Liver (tissue), 9 donors: ENCODE measurements around the gene S100A16. TPM values are rescaled to one million over a fixed set of nuclear protein-coding genes. Genes with fewer than 3 reads are reported as not detected.
A peak's percentile ranks its signal among the peaks of the same experiment; 100 is the strongest.

ENCODE experiments used
- DNase-seq: peaks from one replicate; pipeline ENCODE4 v3.0.0-alpha.2; 2017; ENCODE audit warnings: low spot score
- H3K27ac ChIP-seq, 2 donors: one replicate each; pipeline ENCODE4 v1.7.0; 2013; ENCODE audit warnings: inconsistent platforms in 2 of 2, low read length in 2 of 2, control low read depth in 1 of 2, low read depth in 1 of 2, mild to moderate bottlenecking in 1 of 2
- H3K27me3 ChIP-seq, 4 donors: one replicate each; pipeline versions ENCODE4 v1.6.1 to v1.7.0; 2013; ENCODE audit warnings: low read length in 3 of 4, inconsistent platforms in 1 of 4, mild to moderate bottlenecking in 1 of 4, moderate library complexity in 1 of 4; ENCODE audit not compliant: control insufficient read depth in 4 of 4, insufficient read depth in 4 of 4
- H3K36me3 ChIP-seq, 4 donors: one replicate each; pipeline versions ENCODE4 v1.6.1 to v1.7.0; 2013; ENCODE audit warnings: low read length in 3 of 4, mild to moderate bottlenecking in 3 of 4, low read depth in 1 of 4, moderate library complexity in 1 of 4; ENCODE audit not compliant: control insufficient read depth in 4 of 4, insufficient read depth in 3 of 4
- H3K4me1 ChIP-seq, 4 donors: one replicate each; pipeline versions ENCODE4 v1.6.1 to v1.7.0; 2013; ENCODE audit warnings: low read length in 3 of 4, mild to moderate bottlenecking in 3 of 4, moderate library complexity in 1 of 4; ENCODE audit not compliant: control insufficient read depth in 4 of 4, insufficient read depth in 4 of 4
- H3K4me3 ChIP-seq, 3 donors: one replicate each; pipeline versions ENCODE4 v1.6.1 to v1.7.0; 2013; ENCODE audit warnings: low read length in 3 of 3, control low read depth in 1 of 3, low read depth in 1 of 3, mild to moderate bottlenecking in 1 of 3
- H3K9ac ChIP-seq, 2 donors: one replicate each; pipeline ENCODE4 v1.7.0; 2013; ENCODE audit warnings: low read length in 2 of 2, mild to moderate bottlenecking in 2 of 2, moderate library complexity in 2 of 2, control low read depth in 1 of 2, low read depth in 1 of 2
- H3K9me3 ChIP-seq, 4 donors: one replicate each; pipeline versions ENCODE4 v1.6.1 to v1.7.0; 2013; ENCODE audit warnings: low read length in 3 of 4; ENCODE audit not compliant: control insufficient read depth in 4 of 4
- ATF3 ChIP-seq: IDR thresholded peaks from 2 replicates; pipeline ENCODE4 v1.6.1; 2016; ENCODE audit warnings: antibody characterized with exemption
- CTCF ChIP-seq: fragments of 150-350 bp; IDR thresholded peaks from 2 replicates; pipeline ENCODE4 v1.5.1; 2017; ENCODE audit warnings: improper control_type of control experiment, low read depth, low read length; ENCODE audit not compliant: missing input control
- EGR1 ChIP-seq, 2 donors: IDR thresholded peaks; 2 replicates each; pipeline ENCODE4 v1.6.1; 2016 to 2018; ENCODE audit warnings: antibody characterized with exemption in 2 of 2, low read depth in 2 of 2
- FOXA1 ChIP-seq: IDR thresholded peaks from 2 replicates; pipeline ENCODE4 v1.6.1; 2016; ENCODE audit warnings: antibody characterized with exemption
- FOXA2 ChIP-seq: IDR thresholded peaks from 2 replicates; pipeline ENCODE4 v1.6.1; 2016; ENCODE audit warnings: antibody characterized with exemption
- GABPA ChIP-seq, 2 donors: IDR thresholded peaks in 1 of 2; conservative IDR thresholded peaks in 1 of 2; 2 replicates each; pipeline ENCODE4 v1.6.1; 2016; ENCODE audit warnings: antibody characterized with exemption in 2 of 2, mild to moderate bottlenecking in 1 of 2, moderate library complexity in 1 of 2
- HNF4A ChIP-seq, 2 donors: conservative IDR thresholded peaks; 2 replicates each; pipeline ENCODE4 v1.6.1; 2016; ENCODE audit warnings: antibody characterized with exemption in 2 of 2, mild to moderate bottlenecking in 2 of 2
- HNF4G ChIP-seq: IDR thresholded peaks from 2 replicates; pipeline ENCODE4 v1.6.1; 2016; ENCODE audit warnings: antibody characterized with exemption
- JUND ChIP-seq, 2 donors: IDR thresholded peaks; 2 replicates each; pipeline ENCODE4 v1.6.1; 2016; ENCODE audit warnings: antibody characterized with exemption in 2 of 2
- MAX ChIP-seq: IDR thresholded peaks from 2 replicates; pipeline ENCODE4 v1.6.1; 2016; ENCODE audit warnings: antibody characterized with exemption
- NR2F2 ChIP-seq: IDR thresholded peaks from 2 replicates; pipeline ENCODE4 v1.6.1; 2016; ENCODE audit warnings: antibody characterized with exemption
- RAD21 ChIP-seq, 2 donors: IDR thresholded peaks; 2 replicates each; pipeline ENCODE4 v1.6.1; 2016; ENCODE audit warnings: antibody characterized with exemption in 2 of 2, mild to moderate bottlenecking in 2 of 2
- REST ChIP-seq: IDR thresholded peaks from 2 replicates; pipeline ENCODE4 v1.6.1; 2016; ENCODE audit warnings: antibody characterized with exemption, mild to moderate bottlenecking
- RXRA ChIP-seq, 2 donors: IDR thresholded peaks; 2 replicates each; pipeline ENCODE4 v1.6.1; 2017 to 2018; ENCODE audit warnings: antibody characterized with exemption in 2 of 2, mild to moderate bottlenecking in 1 of 2
- SP1 ChIP-seq: IDR thresholded peaks from 2 replicates; pipeline ENCODE4 v1.6.1; 2018; ENCODE audit warnings: antibody characterized with exemption, mild to moderate bottlenecking
- TAF1 ChIP-seq: conservative IDR thresholded peaks from 2 replicates; pipeline ENCODE4 v1.6.1; 2016; ENCODE audit warnings: antibody characterized with exemption, mild to moderate bottlenecking
- YY1 ChIP-seq: IDR thresholded peaks from 2 replicates; pipeline ENCODE4 v1.6.1; 2016; ENCODE audit warnings: antibody characterized with exemption, mild to moderate bottlenecking
- ZBTB33 ChIP-seq: IDR thresholded peaks from 2 replicates; pipeline ENCODE4 v1.6.1; 2016; ENCODE audit warnings: antibody characterized with exemption
- WGBS: extraction: QIAGEN DNeasy Blood & Tissue Kit; methylation state at CpG from one replicate; pipeline ENCODE4 v1.1.7; 2013; 5-methylcytosine and 5-hydroxymethylcytosine counted together
- polyA plus RNA-seq, 2 donors: library from polyadenylated mRNA; stranded (reverse) in 1 of 2; unstranded in 1 of 2; fragments of 200-250 nt in 1 of 2; fragments of >200 nt in 1 of 2; fragmentation: Nextera tagmentation in 1 of 2; extraction: Ambion mirVana in 1 of 2; gene quantifications; one replicate each; pipeline versions ENCODE4 v1.2.1 to v1.2.3, GENCODE V29; 2013 to 2015
- total RNA-seq, 2 donors: library from RNA; depleted of rRNA; stranded (reverse); fragments of >200 nt; gene quantifications; one replicate each; pipeline ENCODE4 v1.2.3, GENCODE V29; 2014
- donor health status: healthy.
- donor health status: healthy.
- donor health status: healthy.
- donor health status: healthy.
- donor health status: healthy.

The S100A16 gene
- total and polyA plus RNA-seq, 4 donors: 27.3 to 142 (median 81.8) TPM

GRCh38 chr1:153608742-153609584 is 4.0 kb downstream of the S100A16 start:
- TF ChIP-seq TAF1 (peak; percentile 73), NR2F2 (no peak), HNF4A (conservative IDR thresholded peaks at IDR 0.05) (peak; percentile 91 to 94), ZBTB33 (peak; percentile 31), ATF3 (peak; percentile 56), CTCF (no peak), YY1 (peak; percentile 89), FOXA2 (peak; percentile 74), EGR1 (IDR thresholded peaks at IDR 0.05; ENCODE audit: low read depth in 2 of 2) (peak; percentile 39 to 82), SP1 (peak; percentile 90), FOXA1 (peak; percentile 64), JUND (IDR thresholded peaks at IDR 0.05) (peak; percentile 84 to 92), RXRA (IDR thresholded peaks at IDR 0.05) (peak; percentile 73 to 79), HNF4G (peak; percentile 84), GABPA (IDR thresholded peaks at IDR 0.05 in 1 of 2, conservative IDR thresholded peaks at IDR 0.05 in 1 of 2) (peak in 1 of 2 donors; percentile 82), MAX (peak; percentile 75), RAD21 (IDR thresholded peaks at IDR 0.05) (peak; percentile 17 to 52), REST (peak; percentile 89)
- peak; percentile 75 for DNase-seq
- Histone ChIP-seq H3K36me3 (peaks cover 0 to 10% (median 5%) of the 10 kb centered on the region in 4 donors), H3K27ac (peak overlapping the region; percentile 94 to 99), H3K4me1 (peaks cover 12 to 42% (median 31%) of the 10 kb centered on the region in 4 donors), H3K4me3 (peak overlapping the region; percentile 21 to 62 (median 51)), H3K27me3 (no peaks in the 10 kb centered on the region), H3K9me3 (no peaks in the 10 kb centered on the region), H3K9ac (peak overlapping the region; percentile 61 to 94)
- 14% methylated on average over 19 of the region's 19 CpGs for whole genome bisulfite sequencing
